Kidney (tissue), 14 donors: Measurements from ENCODE around the gene DUSP5. TPM values are rescaled to one million over a fixed set of nuclear protein-coding genes. Genes with fewer than 3 reads are reported as not detected.

ENCODE experiments used
- DNase-seq, 5 donors: peaks; one replicate each; pipeline ENCODE4 v3.0.0-alpha.2; 2013 to 2020
- FAIRE-seq: peaks from 2 replicates; lab custom pipeline; 2012; peaks lifted over from hg19 to GRCh38; lab: Jason Lieb, UNC
- H3K27ac ChIP-seq, 2 donors: one replicate each; pipeline ENCODE4 v1.7.0; 2013; ENCODE audit warnings: low read depth in 2 of 2, low read length in 2 of 2, inconsistent platforms in 1 of 2
- H3K27me3 ChIP-seq: one replicate; pipeline ENCODE4 v1.7.1; 2013; ENCODE audit warnings: low read length, inconsistent platforms; ENCODE audit not compliant: control insufficient read depth, insufficient read depth
- H3K36me3 ChIP-seq, 3 donors: one replicate each; pipeline versions ENCODE4 v1.7.0 to v1.7.1; 2013; ENCODE audit warnings: low read length in 3 of 3, control low read depth in 1 of 3, inconsistent platforms in 1 of 3; ENCODE audit not compliant: insufficient read depth in 3 of 3, control insufficient read depth in 2 of 3
- H3K4me1 ChIP-seq, 3 donors: one replicate each; pipeline versions ENCODE4 v1.7.0 to v1.7.1; 2013; ENCODE audit warnings: low read length in 3 of 3, inconsistent platforms in 1 of 3, low read depth in 1 of 3; ENCODE audit not compliant: control insufficient read depth in 2 of 3, insufficient read depth in 2 of 3
- H3K4me3 ChIP-seq, 3 donors: one replicate each; pipeline versions ENCODE4 v1.7.0 to v1.8.1; 2013; ENCODE audit warnings: low read length in 3 of 3, control low read depth in 1 of 3, inconsistent platforms in 1 of 3
- H3K9ac ChIP-seq, 3 donors: one replicate each; pipeline versions ENCODE4 v1.7.0 to v1.7.1; 2013; ENCODE audit warnings: low read length in 3 of 3, control low read depth in 1 of 3, inconsistent platforms in 1 of 3
- H3K9me3 ChIP-seq, 3 donors: one replicate each; pipeline versions ENCODE4 v1.7.0 to v1.7.1; 2013; ENCODE audit warnings: low read length in 3 of 3, control low read depth in 1 of 3, inconsistent platforms in 1 of 3; ENCODE audit not compliant: control insufficient read depth in 2 of 3, insufficient read depth in 1 of 3
- intact Hi-C: fragments of 100-400 bp; cut with DNase I; formaldehyde crosslinking; loops from one replicate; pipeline ENCODE4 v1.11.1; 2022
- polyA plus RNA-seq: library from polyadenylated mRNA; stranded (reverse); fragments of 350-450 nt; fragmentation: Illumina TruSeq; extraction: RNeasy Lipid Tissue Mini Kit (QIAGEN cat#74804); gene quantifications from one replicate; pipeline ENCODE4 v1.2.3, GENCODE V29; 2014; ENCODE audit warnings: low read depth, low replicate concordance; ENCODE audit not compliant: insufficient read depth
- total RNA-seq: library from RNA; stranded (reverse); fragmentation: NEBNext Ultra II Directional; extraction: Animal tissue kit (Norgen Biotek cat#: 25700); gene quantifications from one replicate; pipeline ENCODE4 v1.2.1, GENCODE V29; 2021
- TF ChIP-seq, protein P1 (sequence below): IDR thresholded peaks from 3 replicates; pipeline ENCODE4 v1.5.1; 2012; ENCODE audit warnings: mild to moderate bottlenecking, moderate library complexity, borderline replicate concordance; ENCODE audit not compliant: insufficient read depth; ENCODE audit errors: extremely low read depth
- donor health status: control.
- donor health status: control.
- donor health status: control.
- donor health status: control.
- donor health status: control.
- donor health status: DM: yes; HTN: yes; CAD: no.
- donor health status: Normal renal cell carcinoma (clear cell type).

DUSP5 gene
- total and polyA plus RNA-seq, 2 donors from 2014 or later = 9.0 to 23.7 TPM

GRCh38 chr10:110504111-110504735, 6.5 kb downstream of the DUSP5 start:
- H3K27ac ChIP-seq = peak overlapping the region; percentile 43 to 56
- no peaks in the 10 kb centered on the region for H3K9me3 ChIP-seq
- H3K4me3 ChIP-seq = no peak overlapping the region
- intact Hi-C loops = no loop called here
- H3K4me1 ChIP-seq = peaks cover 0 to 20% (median 16%) of the 10 kb centered on the region in 3 donors
- peaks cover 3% of the 10 kb centered on the region for H3K27me3 ChIP-seq
- FAIRE-seq (no peak), DNase-seq (no peak)
- H3K36me3 ChIP-seq = peaks cover 0 to 2% (median 0%) of the 10 kb centered on the region in 3 donors
- TF ChIP-seq, protein P1, sequence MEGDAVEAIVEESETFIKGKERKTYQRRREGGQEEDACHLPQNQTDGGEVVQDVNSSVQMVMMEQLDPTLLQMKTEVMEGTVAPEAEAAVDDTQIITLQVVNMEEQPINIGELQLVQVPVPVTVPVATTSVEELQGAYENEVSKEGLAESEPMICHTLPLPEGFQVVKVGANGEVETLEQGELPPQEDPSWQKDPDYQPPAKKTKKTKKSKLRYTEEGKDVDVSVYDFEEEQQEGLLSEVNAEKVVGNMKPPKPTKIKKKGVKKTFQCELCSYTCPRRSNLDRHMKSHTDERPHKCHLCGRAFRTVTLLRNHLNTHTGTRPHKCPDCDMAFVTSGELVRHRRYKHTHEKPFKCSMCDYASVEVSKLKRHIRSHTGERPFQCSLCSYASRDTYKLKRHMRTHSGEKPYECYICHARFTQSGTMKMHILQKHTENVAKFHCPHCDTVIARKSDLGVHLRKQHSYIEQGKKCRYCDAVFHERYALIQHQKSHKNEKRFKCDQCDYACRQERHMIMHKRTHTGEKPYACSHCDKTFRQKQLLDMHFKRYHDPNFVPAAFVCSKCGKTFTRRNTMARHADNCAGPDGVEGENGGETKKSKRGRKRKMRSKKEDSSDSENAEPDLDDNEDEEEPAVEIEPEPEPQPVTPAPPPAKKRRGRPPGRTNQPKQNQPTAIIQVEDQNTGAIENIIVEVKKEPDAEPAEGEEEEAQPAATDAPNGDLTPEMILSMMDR = no peak
- peak overlapping the region in 2 of 3 donors; percentile 1 to 8 for H3K9ac ChIP-seq

DNA sequence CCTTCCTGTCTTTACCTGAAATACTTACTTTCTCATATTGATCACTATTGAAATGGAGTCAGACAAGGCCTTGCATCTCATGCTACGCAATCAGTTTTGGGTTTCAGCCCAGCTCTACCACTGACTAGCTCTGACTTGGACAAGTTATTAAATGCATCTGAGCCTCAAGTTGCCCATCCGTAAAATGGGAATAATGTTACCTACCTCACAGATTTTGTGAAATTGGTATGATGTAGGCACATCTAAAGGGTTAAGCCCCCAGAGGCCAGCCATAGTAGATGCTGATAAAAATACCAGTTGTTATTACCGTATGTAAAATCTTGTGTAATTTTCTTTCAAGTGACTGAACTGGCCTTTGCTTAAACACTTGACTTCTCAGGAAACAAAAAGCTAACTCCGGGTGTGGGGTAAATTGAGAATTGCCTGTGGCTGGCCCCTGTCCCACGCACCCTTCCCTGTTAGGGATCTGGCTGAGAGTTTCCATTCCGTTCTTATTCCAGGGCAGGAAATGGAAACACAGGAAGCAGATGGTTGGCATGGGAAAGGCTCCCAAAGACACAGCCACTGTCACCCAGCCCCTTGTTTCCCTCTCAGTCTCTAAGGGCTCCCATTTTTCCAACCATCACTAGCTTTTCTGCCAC, 7.5 kb downstream of the DUSP5 start:
- FAIRE-seq = no peak
- intact Hi-C loops = no loop called here
- peak overlapping the region; percentile 13 to 26 for H3K27ac ChIP-seq
- DNase-seq = no peak
- no peak overlapping the region for H3K9ac ChIP-seq
- TF ChIP-seq, protein P1 = no peak
- H3K4me1 ChIP-seq = peaks cover 0 to 20% (median 16%) of the 10 kb centered on the region in 3 donors
- H3K27me3 ChIP-seq = no peaks in the 10 kb centered on the region
- no peaks in the 10 kb centered on the region for H3K9me3 ChIP-seq
- peaks cover 0 to 5% (median 0%) of the 10 kb centered on the region in 3 donors for H3K36me3 ChIP-seq
- no peak overlapping the region for H3K4me3 ChIP-seq

- DNase-seq (no peak), FAIRE-seq (no peak)
- Histone ChIP-seq H3K4me3 (no peak overlapping the region), H3K4me1 (peaks cover 0 to 20% (median 16%) of the 10 kb centered on the region in 3 donors), H3K27ac (no peak overlapping the region), H3K36me3 (peaks cover 0 to 7% (median 0%) of the 10 kb centered on the region in 3 donors), H3K9me3 (no peaks in the 10 kb centered on the region), H3K9ac (no peak overlapping the region), H3K27me3 (no peaks in the 10 kb centered on the region)
- TF ChIP-seq, protein P1 = no peak
- intact Hi-C loops = no loop called here
These were observed 8.7 kb downstream of the DUSP5 start for GRCh38 chr10:110506448-110506847.
